A549 (cell line): ENCODE data around the gene MAG. TPM values are rescaled to one million over a fixed set of nuclear protein-coding genes. Genes with fewer than 3 reads are reported as not detected.

Experiments
- ATAC-seq, 2 experiments: fragments of 200-7000 bp in 1 of 2; fragments of >200 bp in 1 of 2; cut with Nextera tagmentation in 1 of 2; cut with Tn5 transposase in 1 of 2; 3 replicates each; pipeline versions ENCODE4 v1.8.0 to v1.9.1; 2018 to 2020; ENCODE audit warnings: mild to moderate bottlenecking in 1 of 2, moderate library complexity in 1 of 2
- CTCF ChIA-PET: fragments of 300-600 bp; sonication (Branson Sonifier 250); formaldehyde crosslinking; extraction: SDS; loops from one replicate; lab custom pipeline; 2021; ENCODE audit warnings: antibody characterized with exemption, inconsistent platforms; lab: Yijun Ruan, JAX
- POLR2A ChIA-PET: fragments of 350-600 bp; formaldehyde crosslinking; extraction: SDS; loops from one replicate; lab custom pipeline; 2021; ENCODE audit warnings: antibody characterized with exemption, inconsistent platforms; lab: Yijun Ruan, JAX
- DNase-seq, 2 experiments: peaks; one replicate each; pipeline versions ENCODE4 v3.0.0 to v3.0.0-alpha.2; 2011 to 2016; ENCODE audit warnings: low read depth in 1 of 2, low spot score in 1 of 2
- FAIRE-seq: peaks from 2 replicates; lab custom pipeline; 2011; peaks lifted over from hg19 to GRCh38; lab: Jason Lieb, UNC
- H3K27ac ChIP-seq, 2 experiments: fragments of >200 bp; sonication (Bioruptor Twin); formaldehyde crosslinking; 3 replicates each; pipeline ENCODE4 v1.5.1; 2016 to 2017
- H3K4me1 ChIP-seq: fragments of >200 bp; sonication (Bioruptor Twin); formaldehyde crosslinking; 3 replicates; pipeline ENCODE4 v1.6.1; 2016
- H3K4me2 ChIP-seq: fragments of >200 bp; sonication (Bioruptor Twin); formaldehyde crosslinking; 3 replicates; pipeline ENCODE4 v1.6.1; 2016
- H3K4me3 ChIP-seq: fragments of >200 bp; sonication (Bioruptor Twin); formaldehyde crosslinking; 3 replicates; pipeline ENCODE4 v1.5.1; 2016
- H3K9me3 ChIP-seq: fragments of >200 bp; sonication (Bioruptor Twin); formaldehyde crosslinking; 3 replicates; pipeline ENCODE4 v1.6.1; 2016
- ATOH8 ChIP-seq: fragments of 250-450 bp; sonication (Bioruptor Pico); IDR thresholded peaks from 2 replicates; pipeline ENCODE4 v1.5.0; 2020; ENCODE audit warnings: low read depth, mild to moderate bottlenecking, moderate library complexity
- BHLHE40 ChIP-seq: IDR thresholded peaks from 2 replicates; pipeline ENCODE4 v1.6.1; 2012; ENCODE audit warnings: low read depth, low read length, inconsistent platforms
- EHF ChIP-seq: fragments of 250-450 bp; sonication (Bioruptor Pico); IDR thresholded peaks from 2 replicates; pipeline ENCODE4 v1.5.0; 2020; ENCODE audit warnings: mild to moderate bottlenecking
- EHMT2 ChIP-seq: fragments of 200-600 bp; sonication (generic); IDR thresholded peaks from 2 replicates; pipeline ENCODE4 v1.6.1; 2016; ENCODE audit warnings: antibody characterized with exemption, low read depth, mild to moderate bottlenecking, moderate library complexity
- ELK1 ChIP-seq: fragments of 150-350 bp; IDR thresholded peaks from 2 replicates; pipeline ENCODE4 v1.6.1; 2014; ENCODE audit warnings: low read depth, mild to moderate bottlenecking, low read length
- EP300 ChIP-seq, 2 experiments: fragments of >200 bp; sonication (Bioruptor Twin); formaldehyde crosslinking; IDR thresholded peaks; 2 replicates in 1 of 2; 3 replicates in 1 of 2; pipeline ENCODE4 v1.6.1; 2016 to 2017
- FOSB ChIP-seq: fragments of 250-450 bp; sonication (Bioruptor Pico); IDR thresholded peaks from 2 replicates; pipeline ENCODE4 v1.5.0; 2020; ENCODE audit warnings: mild to moderate bottlenecking, moderate library complexity
- FOSL2 ChIP-seq, 2 experiments: fragments of 450-650 bp in 1 of 2; fragments of >200 bp in 1 of 2; sonication (Bioruptor Twin) in 1 of 2; formaldehyde crosslinking; IDR thresholded peaks; 2 replicates each; pipeline versions ENCODE4 v1.5.0 to v1.6.1; 2016 to 2020; ENCODE audit warnings: mild to moderate bottlenecking in 1 of 2, moderate library complexity in 1 of 2
- FOXS1 ChIP-seq: fragments of 250-450 bp; sonication (Bioruptor Pico); IDR thresholded peaks from 2 replicates; pipeline ENCODE4 v1.5.0; 2020; ENCODE audit warnings: mild to moderate bottlenecking, moderate library complexity
- JUN ChIP-seq, 2 experiments: fragments of >200 bp; sonication (Bioruptor Twin); formaldehyde crosslinking; IDR thresholded peaks; 2 replicates in 1 of 2; 3 replicates in 1 of 2; pipeline ENCODE4 v1.6.1; 2016 to 2017
- KDM5A ChIP-seq: fragments of 200-600 bp; sonication (generic); IDR thresholded peaks from 2 replicates; pipeline ENCODE4 v1.6.1; 2016; ENCODE audit warnings: antibody characterized with exemption, mild to moderate bottlenecking
- NPAS2 ChIP-seq: fragments of 250-450 bp; sonication (Bioruptor Pico); IDR thresholded peaks from 2 replicates; pipeline ENCODE4 v1.8.0; 2022; ENCODE audit warnings: mild to moderate bottlenecking, moderate library complexity, borderline replicate concordance
- WGBS: methylation state at CpG from one replicate; pipeline ENCODE4 v1.1.6; 2017; ENCODE audit errors: missing lambda C conversion rate; 5-methylcytosine and 5-hydroxymethylcytosine counted together
- polyA plus RNA-seq, 4 experiments: library from polyadenylated mRNA; depleted of rRNA in 3 of 4; stranded (reverse); fragments of >200 nt; fragmentation: RNase III in 1 of 4; extraction: RNeasy Plus Mini Kit Qiagen cat#74134 plus additional on column Dnase treatment in 1 of 4; gene quantifications; 2 replicates in 3 of 4; 3 replicates in 1 of 4; pipeline ENCODE4 v1.2.3, GENCODE V29; 2011 to 2017
- TF ChIP-seq, protein P1 (sequence below): fragments of 200-600 bp; sonication (generic); IDR thresholded peaks from 2 replicates; pipeline ENCODE4 v1.6.1; 2016; ENCODE audit warnings: antibody characterized with exemption, mild to moderate bottlenecking, moderate library complexity
- TF ChIP-seq, protein P2 (sequence below): fragments of 250-450 bp; sonication (Bioruptor Pico); IDR thresholded peaks from 2 replicates; pipeline ENCODE4 v1.5.0; 2021; ENCODE audit warnings: mild to moderate bottlenecking, moderate library complexity, borderline replicate concordance

Gene MAG
- polyA plus RNA-seq, 2 of the 4 experiments (the other 2 are of a cell fraction) = not detected

DNA sequence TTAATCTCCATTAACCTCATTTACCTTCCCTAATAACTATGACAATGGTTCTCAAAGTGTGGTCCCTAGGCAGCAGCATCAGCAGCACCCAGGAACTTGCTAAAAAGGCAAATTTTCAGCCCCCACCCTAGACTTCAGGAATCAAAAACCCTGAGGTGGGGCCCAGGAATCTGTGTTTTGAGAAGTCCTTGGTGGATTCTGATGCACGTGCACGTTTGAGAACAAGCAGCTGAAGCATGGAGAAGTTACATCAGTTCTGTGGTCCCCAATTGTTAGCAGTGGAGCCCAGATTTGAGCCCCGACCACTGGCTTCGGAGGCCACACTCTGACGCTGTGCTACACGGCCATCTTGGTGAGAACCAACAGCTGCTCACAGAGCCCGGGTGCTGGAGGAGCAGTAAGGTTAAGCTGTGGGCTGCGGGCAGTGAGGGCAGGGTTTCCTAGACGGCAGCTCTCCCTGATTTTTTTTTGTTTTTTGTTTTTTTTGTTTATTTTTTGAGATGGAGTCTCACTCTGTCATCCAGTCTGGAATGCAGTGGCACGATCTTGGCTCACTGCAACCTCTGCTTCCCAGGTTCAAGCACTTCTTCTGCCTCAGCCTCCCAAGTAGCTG, 23.0 kb downstream of the MAG start:
- Histone ChIP-seq H3K4me1 (peaks cover 16% of the 10 kb centered on the region), H3K4me3 (no peak overlapping the region), H3K4me2 (no peak overlapping the region), H3K27ac (no peak overlapping the region), H3K9me3 (no peaks in the 10 kb centered on the region)
- ChIA-PET CTCF (interaction anchor here (1.0 to 4.5 kb wide), 6 partner anchors 8 to 154 kb away, joined by 3 to 22 read pairs (median 4); partner anchors contain the start of gene USF2), POLR2A (no interaction called here)
- DNase-seq (no peak), FAIRE-seq (no peak), ATAC-seq (no peak)
- TF ChIP-seq JUN (IDR thresholded peaks at IDR 0.05) (no peak), EP300 (IDR thresholded peaks at IDR 0.05) (no peak), FOXS1 (CRISPR knock-in tag) (no peak), KDM5A (no peak)
- WGBS = 78% methylated on average over 10 of the region's 10 CpGs

- no peak overlapping the region for H3K4me3 ChIP-seq
- H3K27ac ChIP-seq = no peak overlapping the region
- CTCF ChIA-PET = interaction anchor here (0.6 to 4.5 kb wide), 8 partner anchors 9 to 187 kb away, joined by 3 to 22 read pairs (median 3); partner anchors contain the start of gene USF2
- 86% methylated on average over 9 of the region's 9 CpGs for WGBS
- FAIRE-seq (no peak), DNase-seq (no peak), ATAC-seq (no peak)
- no peak overlapping the region for H3K4me2 ChIP-seq
- POLR2A ChIA-PET = no interaction called here
- no peak for TF ChIP-seq EHMT2
- no peak for TF ChIP-seq EHF (CRISPR knock-in tag)
- TF ChIP-seq FOXS1 (CRISPR knock-in tag) = no peak
- no peak for TF ChIP-seq FOSB (CRISPR knock-in tag)
- TF ChIP-seq NPAS2 (CRISPR knock-in tag) = no peak
- TF ChIP-seq, protein P1, sequence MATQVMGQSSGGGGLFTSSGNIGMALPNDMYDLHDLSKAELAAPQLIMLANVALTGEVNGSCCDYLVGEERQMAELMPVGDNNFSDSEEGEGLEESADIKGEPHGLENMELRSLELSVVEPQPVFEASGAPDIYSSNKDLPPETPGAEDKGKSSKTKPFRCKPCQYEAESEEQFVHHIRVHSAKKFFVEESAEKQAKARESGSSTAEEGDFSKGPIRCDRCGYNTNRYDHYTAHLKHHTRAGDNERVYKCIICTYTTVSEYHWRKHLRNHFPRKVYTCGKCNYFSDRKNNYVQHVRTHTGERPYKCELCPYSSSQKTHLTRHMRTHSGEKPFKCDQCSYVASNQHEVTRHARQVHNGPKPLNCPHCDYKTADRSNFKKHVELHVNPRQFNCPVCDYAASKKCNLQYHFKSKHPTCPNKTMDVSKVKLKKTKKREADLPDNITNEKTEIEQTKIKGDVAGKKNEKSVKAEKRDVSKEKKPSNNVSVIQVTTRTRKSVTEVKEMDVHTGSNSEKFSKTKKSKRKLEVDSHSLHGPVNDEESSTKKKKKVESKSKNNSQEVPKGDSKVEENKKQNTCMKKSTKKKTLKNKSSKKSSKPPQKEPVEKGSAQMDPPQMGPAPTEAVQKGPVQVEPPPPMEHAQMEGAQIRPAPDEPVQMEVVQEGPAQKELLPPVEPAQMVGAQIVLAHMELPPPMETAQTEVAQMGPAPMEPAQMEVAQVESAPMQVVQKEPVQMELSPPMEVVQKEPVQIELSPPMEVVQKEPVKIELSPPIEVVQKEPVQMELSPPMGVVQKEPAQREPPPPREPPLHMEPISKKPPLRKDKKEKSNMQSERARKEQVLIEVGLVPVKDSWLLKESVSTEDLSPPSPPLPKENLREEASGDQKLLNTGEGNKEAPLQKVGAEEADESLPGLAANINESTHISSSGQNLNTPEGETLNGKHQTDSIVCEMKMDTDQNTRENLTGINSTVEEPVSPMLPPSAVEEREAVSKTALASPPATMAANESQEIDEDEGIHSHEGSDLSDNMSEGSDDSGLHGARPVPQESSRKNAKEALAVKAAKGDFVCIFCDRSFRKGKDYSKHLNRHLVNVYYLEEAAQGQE = no peak
- TF ChIP-seq EP300 (IDR thresholded peaks at IDR 0.05) = no peak
- TF ChIP-seq BHLHE40 = no peak
- no peak for TF ChIP-seq FOSL2 (IDR thresholded peaks at IDR 0.05)
- TF ChIP-seq FOSL2 (CRISPR knock-in tag; IDR thresholded peaks at IDR 0.05) = no peak
- TF ChIP-seq ATOH8 (CRISPR knock-in tag) = no peak
- TF ChIP-seq, protein P2, sequence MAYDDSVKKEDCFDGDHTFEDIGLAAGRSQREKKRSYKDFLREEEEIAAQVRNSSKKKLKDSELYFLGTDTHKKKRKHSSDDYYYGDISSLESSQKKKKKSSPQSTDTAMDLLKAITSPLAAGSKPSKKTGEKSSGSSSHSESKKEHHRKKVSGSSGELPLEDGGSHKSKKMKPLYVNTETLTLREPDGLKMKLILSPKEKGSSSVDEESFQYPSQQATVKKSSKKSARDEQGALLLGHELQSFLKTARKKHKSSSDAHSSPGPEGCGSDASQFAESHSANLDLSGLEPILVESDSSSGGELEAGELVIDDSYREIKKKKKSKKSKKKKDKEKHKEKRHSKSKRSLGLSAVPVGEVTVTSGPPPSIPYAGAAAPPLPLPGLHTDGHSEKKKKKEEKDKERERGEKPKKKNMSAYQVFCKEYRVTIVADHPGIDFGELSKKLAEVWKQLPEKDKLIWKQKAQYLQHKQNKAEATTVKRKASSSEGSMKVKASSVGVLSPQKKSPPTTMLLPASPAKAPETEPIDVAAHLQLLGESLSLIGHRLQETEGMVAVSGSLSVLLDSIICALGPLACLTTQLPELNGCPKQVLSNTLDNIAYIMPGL = no peak
- no peak for TF ChIP-seq ELK1
- no peaks in the 10 kb centered on the region for H3K9me3 ChIP-seq
- H3K4me1 ChIP-seq = peaks cover 16% of the 10 kb centered on the region
Measured at GRCh38 chr19:35315883-35316282, 23.9 kb downstream of the MAG start.
